OCI-LY1 (cell line): ENCODE measurements around the gene SNU13.

ENCODE experiments used
- H2AFZ ChIP-seq: fragments of 200-600 bp; sonication (generic), shearing (Covaris generic); 2 replicates; pipeline ENCODE4 v1.6.0; 2014; ENCODE audit warnings: antibody characterized with exemption, mild to moderate bottlenecking, low read length
- H3F3A ChIP-seq: fragments of 200-600 bp; sonication (generic), shearing (Covaris generic); 2 replicates; pipeline ENCODE4 v1.6.0; 2014; ENCODE audit warnings: mild to moderate bottlenecking, antibody characterized with exemption, low read length, moderate library complexity; ENCODE audit not compliant: insufficient read depth
- H3K27ac ChIP-seq: fragments of 200-600 bp; sonication (generic); 2 replicates; pipeline ENCODE4 v1.5.1; 2014; ENCODE audit warnings: low read length, mixed run types, mild to moderate bottlenecking, low read depth; ENCODE audit not compliant: poor library complexity, severe bottlenecking
- H3K27me3 ChIP-seq: fragments of 200-600 bp; sonication (generic); 2 replicates; pipeline ENCODE4 v1.6.0; 2014; ENCODE audit warnings: antibody characterized with exemption, mild to moderate bottlenecking, low read length, moderate library complexity; ENCODE audit not compliant: insufficient read depth
- H3K36me3 ChIP-seq: fragments of 200-600 bp; sonication (generic); 2 replicates; pipeline ENCODE4 v1.6.1; 2014; ENCODE audit warnings: mild to moderate bottlenecking, antibody characterized with exemption, low read length, moderate library complexity, mixed read lengths; ENCODE audit not compliant: insufficient read depth
- H3K4me1 ChIP-seq: fragments of 200-600 bp; sonication (generic); 2 replicates; pipeline ENCODE4 v1.5.1; 2014; ENCODE audit warnings: mild to moderate bottlenecking, low read length, moderate library complexity; ENCODE audit not compliant: insufficient read depth, severe bottlenecking
- H3K4me2 ChIP-seq: fragments of 200-600 bp; sonication (generic), shearing (Covaris generic); 2 replicates; pipeline ENCODE4 v1.6.1; 2014; ENCODE audit warnings: low read length
- H3K4me3 ChIP-seq: fragments of 200-600 bp; sonication (generic); 2 replicates; pipeline ENCODE4 v1.5.1; 2014; ENCODE audit warnings: low read length, low read depth, mild to moderate bottlenecking, mixed read lengths; ENCODE audit not compliant: poor library complexity, severe bottlenecking
- H3K79me2 ChIP-seq: fragments of 200-600 bp; shearing (Covaris generic); 2 replicates; pipeline ENCODE4 v1.6.1; 2016; ENCODE audit warnings: mixed run types, low read length, mixed read lengths; ENCODE audit not compliant: insufficient read depth
- H3K9ac ChIP-seq: fragments of 200-600 bp; sonication (generic), shearing (Covaris generic); 2 replicates; pipeline ENCODE4 v1.6.1; 2014; ENCODE audit warnings: mild to moderate bottlenecking, low read length, mixed read lengths
- H3K9me2 ChIP-seq: fragments of 200-600 bp; sonication (generic), shearing (Covaris generic); 2 replicates; pipeline ENCODE4 v1.6.1; 2014; ENCODE audit warnings: low read depth, mild to moderate bottlenecking, low read length, mixed read lengths
- H3K9me3 ChIP-seq: fragments of 200-600 bp; shearing (Covaris generic); 2 replicates; pipeline ENCODE4 v1.6.1; 2014; ENCODE audit warnings: low read length, mixed read lengths
- H4K20me1 ChIP-seq: fragments of 200-600 bp; sonication (generic), shearing (Covaris generic); 2 replicates; pipeline ENCODE4 v1.6.0; 2016; ENCODE audit warnings: mild to moderate bottlenecking, low read length; ENCODE audit not compliant: insufficient read depth
- CTCF ChIP-seq: fragments of 200-600 bp; sonication (generic), shearing (Covaris generic); IDR thresholded peaks from 2 replicates; pipeline ENCODE4 v1.5.1; 2017; ENCODE audit warnings: mild to moderate bottlenecking, antibody characterized with exemption, low read length, moderate library complexity, mixed read lengths
- EZH2 ChIP-seq: fragments of 200-600 bp; sonication (generic), shearing (Covaris generic); IDR thresholded peaks from 2 replicates; pipeline ENCODE4 v1.8.0; 2017; ENCODE audit warnings: borderline replicate concordance, mixed run types, mild to moderate bottlenecking, antibody characterized with exemption, low read length, moderate library complexity, mixed read lengths

The SNU13 gene

DNA sequence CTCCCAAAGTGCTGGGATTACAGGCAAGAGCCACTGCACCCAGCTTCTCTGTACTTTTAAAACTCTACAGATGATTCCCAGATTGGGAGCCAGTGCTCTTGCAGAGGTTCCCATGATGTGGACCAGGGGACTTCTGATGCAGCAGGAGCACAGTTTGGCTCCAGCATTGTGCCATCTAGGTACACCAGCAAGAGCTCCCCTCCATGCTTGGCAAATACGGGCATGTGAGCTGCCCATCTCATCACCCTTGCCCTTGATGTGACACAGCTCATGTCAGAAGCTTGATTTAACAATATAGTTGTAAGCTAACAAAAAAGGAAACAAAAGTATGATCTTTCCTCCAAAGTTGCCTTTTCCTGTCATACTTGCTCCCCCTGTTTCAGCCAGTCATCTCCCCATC is 28.7 kb downstream of the SNU13 start:
- Histone ChIP-seq H4K20me1 (no peaks in the 10 kb centered on the region), H3K27ac (no peak overlapping the region), H3K4me1 (no peaks in the 10 kb centered on the region), H3K9me2 (no peaks in the 10 kb centered on the region), H3K4me3 (no peak overlapping the region), H3K36me3 (peaks cover 97% of the 10 kb centered on the region), H3K9ac (no peak overlapping the region), H3K9me3 (no peaks in the 10 kb centered on the region), H3K27me3 (no peaks in the 10 kb centered on the region), H3F3A (no peaks in the 10 kb centered on the region), H3K79me2 (no peaks in the 10 kb centered on the region), H2AFZ (no peak overlapping the region), H3K4me2 (no peak overlapping the region)
- TF ChIP-seq CTCF (no peak), EZH2 (no peak)

GRCh38 chr22:41658869-41659268 is 29.8 kb downstream of the SNU13 start:
- H2AFZ ChIP-seq, result no peak overlapping the region
- no peak overlapping the region for H3K27ac ChIP-seq
- no peaks in the 10 kb centered on the region for H3K9me3 ChIP-seq
- no peaks in the 10 kb centered on the region for H3K79me2 ChIP-seq
- H3K4me2 ChIP-seq, result no peak overlapping the region
- peaks cover 97% of the 10 kb centered on the region for H3K36me3 ChIP-seq
- H3K4me3 ChIP-seq, result no peak overlapping the region
- no peaks in the 10 kb centered on the region for H4K20me1 ChIP-seq
- no peaks in the 10 kb centered on the region for H3F3A ChIP-seq
- no peaks in the 10 kb centered on the region for H3K4me1 ChIP-seq
- H3K27me3 ChIP-seq, result no peaks in the 10 kb centered on the region
- H3K9me2 ChIP-seq, result no peaks in the 10 kb centered on the region
- no peak for TF ChIP-seq CTCF
- no peak for TF ChIP-seq EZH2
- H3K9ac ChIP-seq, result no peak overlapping the region

GRCh38 chr22:41657709-41658108 is 31.0 kb downstream of the SNU13 start:
- Histone ChIP-seq H4K20me1 (no peaks in the 10 kb centered on the region), H3K4me3 (no peak overlapping the region), H3K27ac (no peak overlapping the region), H3K79me2 (no peaks in the 10 kb centered on the region), H3K9ac (no peak overlapping the region), H3K4me2 (no peak overlapping the region), H3K36me3 (peaks cover 97% of the 10 kb centered on the region), H3F3A (no peaks in the 10 kb centered on the region), H3K9me2 (no peaks in the 10 kb centered on the region), H3K4me1 (no peaks in the 10 kb centered on the region), H3K27me3 (no peaks in the 10 kb centered on the region), H2AFZ (no peak overlapping the region), H3K9me3 (no peaks in the 10 kb centered on the region)
- TF ChIP-seq CTCF (no peak), EZH2 (no peak)
